GM23338 (cell line): ENCODE results near the gene HOXA9. TPM values are rescaled to one million over a fixed set of nuclear protein-coding genes. Genes with fewer than 3 reads are reported as not detected.

Experiments
- ATAC-seq: fragments of 200-7000 bp; cut with Tn5 transposase; 3 replicates; pipeline ENCODE4 v1.9.1; 2020
- DNase-seq: peaks from one replicate; pipeline ENCODE4 v3.0.0-alpha.2; 2015; ENCODE audit warnings: low spot score
- H2AFZ ChIP-seq: fragments of 200-600 bp; sonication (generic); 2 replicates; pipeline ENCODE4 v1.8.0; 2016; ENCODE audit warnings: antibody characterized with exemption, mild to moderate bottlenecking, moderate library complexity
- H3F3A ChIP-seq: fragments of 200-600 bp; sonication (generic); replicated peaks from 2 replicates; pipeline ENCODE4 v1.8.0; 2017; ENCODE audit warnings: antibody characterized with exemption, mixed run types, low read depth
- H3K27ac ChIP-seq: fragments of 200-600 bp; sonication (generic); 2 replicates; pipeline ENCODE4 v1.6.1; 2016; ENCODE audit warnings: low read depth
- H3K27me3 ChIP-seq: fragments of 200-600 bp; sonication (generic); 2 replicates; pipeline ENCODE4 v1.8.0; 2016; ENCODE audit warnings: mild to moderate bottlenecking, mixed run types, moderate library complexity; ENCODE audit not compliant: insufficient read depth
- H3K36me3 ChIP-seq: fragments of 200-600 bp; sonication (generic); 2 replicates; pipeline ENCODE4 v1.8.0; 2016; ENCODE audit warnings: mild to moderate bottlenecking; ENCODE audit not compliant: insufficient read depth
- H3K4me1 ChIP-seq: fragments of 200-600 bp; sonication (generic); 2 replicates; pipeline ENCODE4 v1.8.0; 2016; ENCODE audit warnings: mild to moderate bottlenecking, moderate library complexity; ENCODE audit not compliant: insufficient read depth
- H3K4me2 ChIP-seq: fragments of 200-600 bp; sonication (generic); 2 replicates; pipeline ENCODE4 v1.7.1; 2017; ENCODE audit warnings: mixed run types
- H3K4me3 ChIP-seq: fragments of 200-600 bp; sonication (generic); 2 replicates; pipeline ENCODE4 v1.6.1; 2016; ENCODE audit warnings: mixed run types
- H3K79me2 ChIP-seq: fragments of 200-600 bp; sonication (generic); replicated peaks from 2 replicates; pipeline ENCODE4 v1.8.0; 2017; ENCODE audit warnings: mild to moderate bottlenecking; ENCODE audit not compliant: insufficient read depth
- H3K9me2 ChIP-seq: fragments of 200-600 bp; sonication (generic); 2 replicates; pipeline ENCODE4 v1.8.0; 2017; ENCODE audit not compliant: insufficient read depth
- H4K20me1 ChIP-seq: fragments of 200-600 bp; sonication (generic); replicated peaks from 2 replicates; pipeline ENCODE4 v1.8.0; 2017; ENCODE audit warnings: mild to moderate bottlenecking; ENCODE audit not compliant: insufficient read depth
- H3K27ac Mint-ChIP-seq: 2 replicates; pipeline ENCODE4 v1.8.0; 2020; ENCODE audit warnings: inconsistent platforms, mild to moderate bottlenecking, moderate library complexity, mixed read lengths
- H3K27me3 Mint-ChIP-seq: 3 replicates; pipeline ENCODE4 v1.8.0; 2022; ENCODE audit warnings: low read depth, mild to moderate bottlenecking, moderate library complexity, mixed read lengths, inconsistent platforms; ENCODE audit not compliant: insufficient read depth, poor library complexity
- H3K36me3 Mint-ChIP-seq: 3 replicates; pipeline ENCODE4 v1.8.0; 2021; ENCODE audit warnings: low read depth, mild to moderate bottlenecking, inconsistent platforms, moderate library complexity, mixed read lengths
- H3K4me1 Mint-ChIP-seq: 3 replicates; pipeline ENCODE4 v1.8.0; 2020; ENCODE audit warnings: mild to moderate bottlenecking, inconsistent platforms, mixed read lengths
- H3K4me3 Mint-ChIP-seq: 3 replicates; pipeline ENCODE4 v1.8.0; 2021; ENCODE audit warnings: moderate library complexity, mild to moderate bottlenecking, inconsistent platforms, mixed read lengths
- H3K9me3 Mint-ChIP-seq: 3 replicates; pipeline ENCODE4 v1.8.0; 2020; ENCODE audit warnings: moderate library complexity, mild to moderate bottlenecking, inconsistent platforms, mixed read lengths
- EZH2 ChIP-seq: fragments of 200-600 bp; sonication (generic); IDR thresholded peaks from one replicate; pipeline ENCODE4 v1.8.0; 2017; ENCODE audit warnings: antibody characterized with exemption, mild to moderate bottlenecking, low read depth; ENCODE audit not compliant: unreplicated experiment
- EZH2phosphoT487 ChIP-seq: fragments of 200-600 bp; sonication (generic); IDR thresholded peaks from one replicate; pipeline ENCODE4 v1.8.1; 2018; ENCODE audit warnings: antibody characterized with exemption; ENCODE audit not compliant: unreplicated experiment
- REST ChIP-seq: IDR thresholded peaks from one replicate; pipeline ENCODE4 v1.6.1; 2018; ENCODE audit warnings: antibody characterized with exemption; ENCODE audit not compliant: unreplicated experiment
- ZNF462 ChIP-seq: fragments of 250-450 bp; sonication (Bioruptor Pico); IDR thresholded peaks from 2 replicates; pipeline ENCODE4 v1.5.0; 2020; ENCODE audit warnings: mild to moderate bottlenecking, moderate library complexity
- polyA plus RNA-seq: library from polyadenylated mRNA; unstranded; fragments of >200 nt; fragmentation: Nextera tagmentation; extraction: Ambion mirVana; gene quantifications from 2 replicates; pipeline ENCODE4 v1.2.1, GENCODE V29; 2016
- total RNA-seq: library from RNA; depleted of rRNA; stranded (reverse); fragments of >200 nt; shearing (Covaris generic); gene quantifications from 2 replicates; pipeline ENCODE4 v1.2.3, GENCODE V29; 2014

The HOXA9 gene
- total and polyA plus RNA-seq, 2 experiments from 2014 or later = not detected

GRCh38 chr7:27122077-27122910 is 43.0 kb downstream of the HOXA9 start:
- Mint-ChIP-seq H3K9me3 (peaks cover 6% of the 10 kb centered on the region; the same call in 1 of the 3 replicates), H3K27ac (no peak overlapping the region), H3K27me3 (peaks cover 100% of the 10 kb centered on the region), H3K36me3 (no peaks in the 10 kb centered on the region), H3K4me3 (no peak overlapping the region), H3K4me1 (peaks cover 16% of the 10 kb centered on the region)
- Histone ChIP-seq H3K4me1 (peaks cover 24% of the 10 kb centered on the region), H4K20me1 (peaks cover 65% of the 10 kb centered on the region), H3K27ac (no peak overlapping the region), H3K27me3 (peaks cover 100% of the 10 kb centered on the region), H3F3A (peaks cover 55% of the 10 kb centered on the region), H3K4me2 (peak overlapping the region; percentile 42; the same call in 1 of the 2 replicates), H2AFZ (no peak overlapping the region), H3K4me3 (peak overlapping the region; percentile 32), H3K79me2 (no peaks in the 10 kb centered on the region), H3K36me3 (no peaks in the 10 kb centered on the region), H3K9me2 (no peaks in the 10 kb centered on the region)
- ATAC-seq (peak; percentile 14), DNase-seq (peak; percentile 47)
- TF ChIP-seq REST (no peak), EZH2phosphoT487 (peak; percentile 96), ZNF462 (CRISPR knock-in tag) (no peak), EZH2 (peak; percentile 92)
